OCI-LY3 (cell line): Measurements from ENCODE around the gene OPTC.

Experiments used
- H2AFZ ChIP-seq: fragments of 200-600, 300-600 bp; shearing (Covaris generic); 2 replicates; pipeline ENCODE4 v1.6.0; 2014; ENCODE audit warnings: antibody characterized with exemption, low read depth, low read length
- H3K27ac ChIP-seq: fragments of 200-600, 300-600 bp; sonication (generic); 2 replicates; pipeline ENCODE4 v1.5.1; 2014; ENCODE audit warnings: mild to moderate bottlenecking, low read length, moderate library complexity, mixed read lengths
- H3K27me3 ChIP-seq: fragments of 200-600, 300-600 bp; sonication (generic); 2 replicates; pipeline ENCODE4 v1.6.1; 2014; ENCODE audit warnings: low read depth, low read length, mixed read lengths
- H3K36me3 ChIP-seq: fragments of 200-600, 300-600 bp; sonication (generic); replicated peaks from 2 replicates; pipeline ENCODE3; 2014; ENCODE audit warnings: low read depth, low read length, mixed read lengths
- H3K4me1 ChIP-seq: fragments of 300-600, 200-600 bp; sonication (generic); 2 replicates; pipeline ENCODE4 v1.6.1; 2014; ENCODE audit warnings: low read length, mixed read lengths
- H3K4me2 ChIP-seq: fragments of 200-600, 300-600 bp; sonication (generic); 2 replicates; pipeline ENCODE4 v1.6.1; 2014; ENCODE audit warnings: low read length, mixed read lengths
- H3K4me3 ChIP-seq: fragments of 300-600, 200-600 bp; sonication (generic); 2 replicates; pipeline ENCODE4 v1.5.1; 2014; ENCODE audit warnings: antibody characterized with exemption, mild to moderate bottlenecking, low read length, moderate library complexity
- H3K79me2 ChIP-seq: fragments of 300-600, 200-600 bp; shearing (Covaris generic); 2 replicates; pipeline ENCODE4 v1.6.1; 2014; ENCODE audit warnings: mild to moderate bottlenecking, low read length, mixed read lengths
- H3K9ac ChIP-seq: fragments of 300-600, 200-600 bp; shearing (Covaris generic); 2 replicates; pipeline ENCODE4 v1.6.0; 2014; ENCODE audit warnings: mild to moderate bottlenecking, low read length, moderate library complexity
- H3K9me3 ChIP-seq: fragments of 200-600, 300-600 bp; shearing (Covaris generic); 2 replicates; pipeline ENCODE4 v1.6.1; 2014; ENCODE audit warnings: low read length, mixed read lengths; ENCODE audit not compliant: insufficient read depth
- H4K20me1 ChIP-seq: fragments of 200-600, 300-600 bp; sonication (generic); 2 replicates; pipeline ENCODE4 v1.6.1; 2016; ENCODE audit warnings: low read length, mixed read lengths; ENCODE audit not compliant: insufficient read depth
- EZH2phosphoT487 ChIP-seq: fragments of 200-600 bp; shearing (Covaris generic); IDR thresholded peaks from 2 replicates; pipeline ENCODE4 v1.6.1; 2018; ENCODE audit warnings: antibody characterized with exemption, mixed run types, low read depth
- TF ChIP-seq, protein P1 (sequence below): fragments of 200-600, 300-600 bp; sonication (generic); IDR thresholded peaks from 2 replicates; pipeline ENCODE4 v1.5.1; 2014; ENCODE audit warnings: antibody characterized with exemption, low read length, low read depth

The OPTC gene

GRCh38 chr1:203547771-203548421 lies 53.9 kb downstream of the OPTC start:
- no peak overlapping the region for H3K4me2 ChIP-seq
- TF ChIP-seq EZH2phosphoT487 = no peak
- TF ChIP-seq, protein P1, sequence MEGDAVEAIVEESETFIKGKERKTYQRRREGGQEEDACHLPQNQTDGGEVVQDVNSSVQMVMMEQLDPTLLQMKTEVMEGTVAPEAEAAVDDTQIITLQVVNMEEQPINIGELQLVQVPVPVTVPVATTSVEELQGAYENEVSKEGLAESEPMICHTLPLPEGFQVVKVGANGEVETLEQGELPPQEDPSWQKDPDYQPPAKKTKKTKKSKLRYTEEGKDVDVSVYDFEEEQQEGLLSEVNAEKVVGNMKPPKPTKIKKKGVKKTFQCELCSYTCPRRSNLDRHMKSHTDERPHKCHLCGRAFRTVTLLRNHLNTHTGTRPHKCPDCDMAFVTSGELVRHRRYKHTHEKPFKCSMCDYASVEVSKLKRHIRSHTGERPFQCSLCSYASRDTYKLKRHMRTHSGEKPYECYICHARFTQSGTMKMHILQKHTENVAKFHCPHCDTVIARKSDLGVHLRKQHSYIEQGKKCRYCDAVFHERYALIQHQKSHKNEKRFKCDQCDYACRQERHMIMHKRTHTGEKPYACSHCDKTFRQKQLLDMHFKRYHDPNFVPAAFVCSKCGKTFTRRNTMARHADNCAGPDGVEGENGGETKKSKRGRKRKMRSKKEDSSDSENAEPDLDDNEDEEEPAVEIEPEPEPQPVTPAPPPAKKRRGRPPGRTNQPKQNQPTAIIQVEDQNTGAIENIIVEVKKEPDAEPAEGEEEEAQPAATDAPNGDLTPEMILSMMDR = no peak
- no peak overlapping the region for H3K27ac ChIP-seq
- peaks cover 49% of the 10 kb centered on the region for H3K27me3 ChIP-seq
- H3K79me2 ChIP-seq = no peaks in the 10 kb centered on the region
- H3K36me3 ChIP-seq = no peaks in the 10 kb centered on the region
- no peak overlapping the region for H3K4me3 ChIP-seq
- no peaks in the 10 kb centered on the region for H3K4me1 ChIP-seq
- H4K20me1 ChIP-seq = no peaks in the 10 kb centered on the region
- H3K9me3 ChIP-seq = no peaks in the 10 kb centered on the region
- no peak overlapping the region for H3K9ac ChIP-seq
- no peak overlapping the region for H2AFZ ChIP-seq

DNA sequence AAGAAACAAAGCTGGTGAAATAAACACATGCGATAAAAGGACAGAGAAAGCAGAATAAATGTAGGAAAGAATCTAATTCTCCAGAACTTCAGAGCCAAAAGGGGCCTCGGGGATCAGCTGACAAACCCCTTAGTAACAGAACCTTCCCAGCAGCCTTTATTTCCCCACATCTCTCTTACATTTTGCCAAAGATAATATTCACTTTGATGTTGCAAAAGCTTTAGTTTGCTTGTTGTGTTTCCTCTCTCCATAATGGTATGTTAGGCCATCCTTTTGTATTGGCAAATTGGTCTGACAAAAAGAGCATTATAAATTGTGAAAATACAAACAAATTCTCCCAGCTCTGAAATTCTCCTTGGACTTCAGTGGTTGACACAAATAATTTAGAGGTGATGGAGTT lies 54.9 kb downstream of the OPTC start:
- Histone ChIP-seq H3K79me2 (no peaks in the 10 kb centered on the region), H3K4me2 (no peak overlapping the region), H2AFZ (no peak overlapping the region), H3K36me3 (no peaks in the 10 kb centered on the region), H4K20me1 (no peaks in the 10 kb centered on the region), H3K9me3 (no peaks in the 10 kb centered on the region), H3K4me3 (no peak overlapping the region), H3K9ac (no peak overlapping the region), H3K27me3 (peaks cover 58% of the 10 kb centered on the region), H3K27ac (no peak overlapping the region), H3K4me1 (no peaks in the 10 kb centered on the region)
- TF ChIP-seq, protein P1 = no peak
- no peak for TF ChIP-seq EZH2phosphoT487

DNA sequence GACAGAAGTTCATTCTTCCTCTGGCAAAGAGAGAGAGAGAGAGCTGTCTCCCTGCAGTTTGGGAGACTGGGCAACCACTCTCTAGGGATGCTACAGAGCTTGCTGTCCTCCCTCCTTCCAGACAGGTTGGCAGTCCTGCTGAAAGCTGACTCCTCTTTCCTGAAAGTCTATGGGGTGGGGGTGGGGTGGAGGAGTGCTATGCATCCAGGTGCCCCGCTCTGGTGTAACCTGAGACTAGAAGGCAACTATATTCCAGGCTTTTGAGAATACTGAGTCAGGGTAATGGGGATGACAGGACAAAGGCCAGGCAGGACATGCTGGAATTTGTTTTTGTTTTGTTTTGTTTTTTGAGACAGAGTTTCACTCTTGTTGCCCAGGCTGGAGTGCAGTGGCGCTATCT lies 55.4 kb downstream of the OPTC start:
- Histone ChIP-seq H2AFZ (no peak overlapping the region), H3K9ac (no peak overlapping the region), H3K4me1 (no peaks in the 10 kb centered on the region), H3K79me2 (no peaks in the 10 kb centered on the region), H3K27ac (no peak overlapping the region), H4K20me1 (no peaks in the 10 kb centered on the region), H3K27me3 (peaks cover 59% of the 10 kb centered on the region), H3K4me3 (no peak overlapping the region), H3K4me2 (no peak overlapping the region), H3K9me3 (no peaks in the 10 kb centered on the region), H3K36me3 (no peaks in the 10 kb centered on the region)
- TF ChIP-seq EZH2phosphoT487 = no peak
- TF ChIP-seq, protein P1 = no peak

DNA sequence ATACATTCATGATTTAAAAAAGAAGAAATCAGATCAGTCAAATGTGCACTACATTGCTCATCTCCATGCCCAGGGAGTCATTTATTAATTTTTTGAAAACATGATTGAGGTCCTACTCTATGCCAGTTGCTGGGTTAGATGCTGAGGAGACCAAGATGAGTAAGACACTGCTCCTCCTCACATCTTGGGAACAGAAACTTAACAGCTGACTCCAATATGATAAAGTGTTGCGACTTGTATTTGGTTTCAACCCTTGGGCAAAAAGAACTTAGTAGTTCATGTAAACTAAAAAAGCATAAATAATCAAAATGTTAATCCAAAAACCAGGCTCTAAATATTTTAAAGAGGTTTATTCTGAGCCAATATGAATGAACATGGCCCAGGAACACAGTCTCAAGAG lies 56.9 kb downstream of the OPTC start:
- peaks cover 67% of the 10 kb centered on the region for H3K27me3 ChIP-seq
- TF ChIP-seq, protein P1 = no peak
- TF ChIP-seq EZH2phosphoT487 = no peak
- no peaks in the 10 kb centered on the region for H3K79me2 ChIP-seq
- H3K9me3 ChIP-seq = no peaks in the 10 kb centered on the region
- H3K36me3 ChIP-seq = no peaks in the 10 kb centered on the region
- no peaks in the 10 kb centered on the region for H4K20me1 ChIP-seq
- no peaks in the 10 kb centered on the region for H3K4me1 ChIP-seq
- H3K4me2 ChIP-seq = no peak overlapping the region
- no peak overlapping the region for H3K9ac ChIP-seq
- H2AFZ ChIP-seq = no peak overlapping the region
- H3K27ac ChIP-seq = no peak overlapping the region
- no peak overlapping the region for H3K4me3 ChIP-seq
